ENCODE results near the gene ELOVL5.

The ELOVL5 gene

GRCh38 chr6:53357576-53358360, 9.0 kb upstream of the ELOVL5 start:
- no peaks in the 10 kb centered on the region for H3K79me1 ChIP-seq (replicated peaks; ENCODE audit: low read length, poor library complexity, severe bottlenecking)
- H2AFZ ChIP-seq (ENCODE audit: low read depth, low read length): no peak overlapping the region
- H2AK5ac ChIP-seq (ENCODE audit: low read length, severe bottlenecking): no peak overlapping the region
- H3K27ac ChIP-seq (ENCODE audit: low read length, poor library complexity, severe bottlenecking): no peak overlapping the region
- no peak overlapping the region for H4K91ac ChIP-seq (ENCODE audit: low read length)
- no peak overlapping the region for H2BK15ac ChIP-seq (ENCODE audit: low read depth, poor library complexity, severe bottlenecking)
- H3K27me3 ChIP-seq (ENCODE audit: control insufficient read depth in 1 of 2, insufficient read depth in 1 of 2, low read length in 2 of 2): no peaks in the 10 kb centered on the region
- H3K36me3 ChIP-seq (ENCODE audit: control insufficient read depth in 1 of 2, insufficient read depth in 2 of 2, low read depth in 1 of 2, low read length in 2 of 2): no peaks in the 10 kb centered on the region
- no peak for DNase-seq
- WGBS: 100% methylated on average over 5 of the region's 7 CpGs
- H4K8ac ChIP-seq (ENCODE audit: low read length): no peak overlapping the region
- no peak overlapping the region for H3K18ac ChIP-seq (ENCODE audit: low read depth in 1 of 2, low read length in 2 of 2)
- H3K14ac ChIP-seq (ENCODE audit: low read length in 2 of 2): no peak overlapping the region
- peak overlapping the region; percentile 54 for H2BK120ac ChIP-seq (ENCODE audit: low read depth, low read length)
- no peak overlapping the region for H3K4me2 ChIP-seq (ENCODE audit: low read length, poor library complexity, severe bottlenecking)
- peaks cover 8% of the 10 kb centered on the region for H3K4me1 ChIP-seq (ENCODE audit: control insufficient read depth, insufficient read depth, low read depth, low read length)
- H2BK12ac ChIP-seq (ENCODE audit: low read length in 2 of 2): peak overlapping the region in 1 of 2 experiments; percentile 60
- H3K9ac ChIP-seq (ENCODE audit: low read length): no peak overlapping the region
- H3K4ac ChIP-seq (ENCODE audit: low read depth in 1 of 2, low read length in 2 of 2): no peak overlapping the region
- H2BK5ac ChIP-seq (ENCODE audit: low read depth, low read length, poor library complexity, severe bottlenecking): no peak overlapping the region
- H3K4me3 ChIP-seq (ENCODE audit: insufficient read depth in 1 of 2, low read depth in 1 of 2, low read length in 2 of 2): no peak overlapping the region
- H3K23ac ChIP-seq (ENCODE audit: low read length in 2 of 2): no peak overlapping the region
- no peaks in the 10 kb centered on the region for H3K9me3 ChIP-seq (ENCODE audit: control insufficient read depth, low read length)

DNA sequence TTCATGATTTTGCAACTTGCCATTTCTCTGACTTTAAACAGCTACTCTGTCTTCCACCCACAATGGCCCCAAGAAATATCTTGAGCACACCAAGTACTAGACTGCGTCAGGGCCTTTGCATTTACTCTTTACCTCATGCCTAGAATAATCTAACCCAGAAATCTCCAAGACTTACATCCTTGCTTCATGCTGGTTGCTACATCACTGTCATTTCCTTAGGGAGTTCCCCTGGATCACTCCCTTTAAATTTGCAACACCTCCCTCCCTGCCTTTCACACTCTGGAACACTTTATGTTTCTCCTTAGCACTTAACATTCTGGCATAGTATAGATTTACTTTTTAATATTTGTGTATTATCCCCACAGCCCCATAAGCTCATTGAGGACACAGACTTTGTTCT, 4.9 kb upstream of the ELOVL5 start:
- Histone ChIP-seq H4K91ac (ENCODE audit: low read length) (no peak overlapping the region), H3K79me1 (replicated peaks; ENCODE audit: low read length, poor library complexity, severe bottlenecking) (peaks cover 1% of the 10 kb centered on the region), H3K4me2 (ENCODE audit: low read length, poor library complexity, severe bottlenecking) (no peak overlapping the region), H3K9ac (ENCODE audit: low read length) (no peak overlapping the region), H2AFZ (ENCODE audit: low read depth, low read length) (no peak overlapping the region), H3K9me3 (ENCODE audit: control insufficient read depth, low read length) (no peaks in the 10 kb centered on the region), H3K27ac (ENCODE audit: low read length, poor library complexity, severe bottlenecking) (no peak overlapping the region), H4K8ac (ENCODE audit: low read length) (no peak overlapping the region), H3K27me3 (ENCODE audit: control insufficient read depth in 1 of 2, insufficient read depth in 1 of 2, low read length in 2 of 2) (no peaks in the 10 kb centered on the region), H3K18ac (ENCODE audit: low read depth in 1 of 2, low read length in 2 of 2) (no peak overlapping the region), H3K4me3 (ENCODE audit: insufficient read depth in 1 of 2, low read depth in 1 of 2, low read length in 2 of 2) (no peak overlapping the region), H3K4ac (ENCODE audit: low read depth in 1 of 2, low read length in 2 of 2) (no peak overlapping the region), H3K36me3 (ENCODE audit: control insufficient read depth in 1 of 2, insufficient read depth in 2 of 2, low read depth in 1 of 2, low read length in 2 of 2) (no peaks in the 10 kb centered on the region), H3K23ac (ENCODE audit: low read length in 2 of 2) (no peak overlapping the region), H2BK5ac (ENCODE audit: low read depth, low read length, poor library complexity, severe bottlenecking) (no peak overlapping the region), H2BK15ac (ENCODE audit: low read depth, poor library complexity, severe bottlenecking) (no peak overlapping the region), H3K4me1 (ENCODE audit: control insufficient read depth, insufficient read depth, low read depth, low read length) (peaks cover 3% of the 10 kb centered on the region), H2AK5ac (ENCODE audit: low read length, severe bottlenecking) (no peak overlapping the region), H2BK120ac (ENCODE audit: low read depth, low read length) (no peak overlapping the region), H3K14ac (ENCODE audit: low read length in 2 of 2) (no peak overlapping the region), H2BK12ac (ENCODE audit: low read length in 2 of 2) (no peak overlapping the region)
- no peak for DNase-seq
- 87% methylated on average over 1 of the region's 1 CpG for WGBS

DNA sequence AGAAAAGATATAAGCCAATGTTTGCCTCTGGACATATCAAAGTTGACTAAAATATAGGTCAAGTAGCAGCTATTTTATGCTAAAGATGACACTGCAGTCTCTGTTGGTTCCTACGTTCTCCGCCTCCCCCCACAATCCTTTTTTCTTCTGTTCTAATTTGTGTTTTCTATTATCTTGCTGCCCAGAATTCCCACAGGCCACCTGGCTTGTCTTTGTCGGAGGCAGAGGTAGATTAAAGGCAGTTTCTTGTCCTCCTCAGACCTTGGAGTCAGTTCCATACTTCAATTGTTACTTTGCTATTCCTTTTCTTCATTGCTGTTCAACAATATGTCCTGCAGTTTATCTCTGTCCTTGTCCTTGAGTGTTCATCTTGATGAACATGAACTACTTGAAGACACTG, 3.6 kb upstream of the ELOVL5 start:
- no peak overlapping the region for H3K4ac ChIP-seq (ENCODE audit: low read depth in 1 of 2, low read length in 2 of 2)
- WGBS: 93% methylated on average over 3 of the region's 3 CpGs

GRCh38 chr6:53349209-53349693, 501 bp upstream of the ELOVL5 start:
- Histone ChIP-seq H4K91ac (ENCODE audit: low read length) (no peak overlapping the region), H3K23ac (ENCODE audit: low read length in 2 of 2) (no peak overlapping the region), H3K4me2 (ENCODE audit: low read length, poor library complexity, severe bottlenecking) (peak overlapping the region; percentile 37), H3K14ac (ENCODE audit: low read length in 2 of 2) (no peak overlapping the region), H3K9me3 (ENCODE audit: control insufficient read depth, low read length) (no peaks in the 10 kb centered on the region), H3K79me1 (replicated peaks; ENCODE audit: low read length, poor library complexity, severe bottlenecking) (peaks cover 3% of the 10 kb centered on the region), H3K27ac (ENCODE audit: low read length, poor library complexity, severe bottlenecking) (peak overlapping the region; percentile 76), H3K36me3 (ENCODE audit: control insufficient read depth in 1 of 2, insufficient read depth in 2 of 2, low read depth in 1 of 2, low read length in 2 of 2) (peaks cover 0 to 5% of the 10 kb centered on the region in 2 experiments), H2BK120ac (ENCODE audit: low read depth, low read length) (no peak overlapping the region), H2AFZ (ENCODE audit: low read depth, low read length) (no peak overlapping the region), H3K4me1 (ENCODE audit: control insufficient read depth, insufficient read depth, low read depth, low read length) (peaks cover 3% of the 10 kb centered on the region), H3K27me3 (ENCODE audit: control insufficient read depth in 1 of 2, insufficient read depth in 1 of 2, low read length in 2 of 2) (no peaks in the 10 kb centered on the region), H4K8ac (ENCODE audit: low read length) (peak overlapping the region; percentile 94), H2BK15ac (ENCODE audit: low read depth, poor library complexity, severe bottlenecking) (no peak overlapping the region), H2BK5ac (ENCODE audit: low read depth, low read length, poor library complexity, severe bottlenecking) (no peak overlapping the region), H2AK5ac (ENCODE audit: low read length, severe bottlenecking) (peak overlapping the region; percentile 1), H3K9ac (ENCODE audit: low read length) (peak overlapping the region; percentile 90), H3K4ac (ENCODE audit: low read depth in 1 of 2, low read length in 2 of 2) (peak overlapping the region in 1 of 2 experiments; percentile 74), H3K18ac (ENCODE audit: low read depth in 1 of 2, low read length in 2 of 2) (peak overlapping the region; percentile 87 to 94), H3K4me3 (ENCODE audit: insufficient read depth in 1 of 2, low read depth in 1 of 2, low read length in 2 of 2) (peak overlapping the region; percentile 78 to 97), H2BK12ac (ENCODE audit: low read length in 2 of 2) (no peak overlapping the region)
- WGBS: 12% methylated on average over 13 of the region's 15 CpGs
- DNase-seq: no peak

More for the DNA sequence above, 3.6 kb upstream of the ELOVL5 start:
- Histone ChIP-seq H3K27me3 (ENCODE audit: control insufficient read depth in 1 of 2, insufficient read depth in 1 of 2, low read length in 2 of 2) (no peaks in the 10 kb centered on the region), H3K36me3 (ENCODE audit: control insufficient read depth in 1 of 2, insufficient read depth in 2 of 2, low read depth in 1 of 2, low read length in 2 of 2) (no peaks in the 10 kb centered on the region), H3K27ac (ENCODE audit: low read length, poor library complexity, severe bottlenecking) (no peak overlapping the region), H2BK12ac (ENCODE audit: low read length in 2 of 2) (peak overlapping the region in 1 of 2 experiments; percentile 24), H3K23ac (ENCODE audit: low read length in 2 of 2) (no peak overlapping the region), H3K14ac (ENCODE audit: low read length in 2 of 2) (no peak overlapping the region), H3K9me3 (ENCODE audit: control insufficient read depth, low read length) (no peaks in the 10 kb centered on the region), H3K4me2 (ENCODE audit: low read length, poor library complexity, severe bottlenecking) (no peak overlapping the region), H2BK15ac (ENCODE audit: low read depth, poor library complexity, severe bottlenecking) (no peak overlapping the region), H3K4me1 (ENCODE audit: control insufficient read depth, insufficient read depth, low read depth, low read length) (peaks cover 3% of the 10 kb centered on the region), H3K9ac (ENCODE audit: low read length) (no peak overlapping the region), H4K91ac (ENCODE audit: low read length) (no peak overlapping the region), H3K18ac (ENCODE audit: low read depth in 1 of 2, low read length in 2 of 2) (no peak overlapping the region), H2BK5ac (ENCODE audit: low read depth, low read length, poor library complexity, severe bottlenecking) (no peak overlapping the region), H2AFZ (ENCODE audit: low read depth, low read length) (no peak overlapping the region), H2BK120ac (ENCODE audit: low read depth, low read length) (no peak overlapping the region), H3K79me1 (replicated peaks; ENCODE audit: low read length, poor library complexity, severe bottlenecking) (peaks cover 1% of the 10 kb centered on the region), H3K4me3 (ENCODE audit: insufficient read depth in 1 of 2, low read depth in 1 of 2, low read length in 2 of 2) (no peak overlapping the region), H4K8ac (ENCODE audit: low read length) (no peak overlapping the region), H2AK5ac (ENCODE audit: low read length, severe bottlenecking) (no peak overlapping the region)
- DNase-seq: no peak
